Spleen (tissue), 11 donors: ENCODE data around the gene RAB11B. TPM values are rescaled to one million over a fixed set of nuclear protein-coding genes. Genes with fewer than 3 reads are reported as not detected.
"Not testable (repeated sequence)": the region's sequence is repeated elsewhere in the genome, so short reads cannot be mapped to it uniquely, and the experiment has no call there.

Experiments
- DNase-seq: peaks from one replicate; pipeline ENCODE4 v3.0.0-alpha.2; 2020
- H3K27ac ChIP-seq, 8 donors: fragments of 200-600 bp; sonication (generic) in 7 of 8; 1 replicate in 4 of 8; 2 replicates in 4 of 8; pipeline versions ENCODE4 v1.5.0 to v1.8.0; 2016 to 2021; ENCODE audit warnings: inconsistent platforms in 4 of 8, mild to moderate bottlenecking in 4 of 8, moderate library complexity in 1 of 8
- H3K27me3 ChIP-seq, 7 donors: fragments of 200-600 bp; sonication (generic) in 6 of 7; replicated peaks in 1 of 7; 1 replicate in 4 of 7; 2 replicates in 3 of 7; pipeline versions ENCODE4 v1.5.0 to v1.8.0; 2016 to 2021; ENCODE audit warnings: inconsistent platforms in 3 of 7, mild to moderate bottlenecking in 1 of 7
- H3K36me3 ChIP-seq, 6 donors: fragments of 200-600 bp; sonication (generic) in 5 of 6; 1 replicate in 4 of 6; 2 replicates in 2 of 6; pipeline versions ENCODE4 v1.5.0 to v1.8.0; 2016 to 2021; ENCODE audit warnings: inconsistent platforms in 2 of 6
- H3K4me1 ChIP-seq, 6 donors: fragments of 200-600 bp; sonication (generic) in 5 of 6; 1 replicate in 3 of 6; 2 replicates in 3 of 6; pipeline versions ENCODE4 v1.5.0 to v1.8.0; 2016 to 2021; ENCODE audit warnings: inconsistent platforms in 3 of 6
- H3K4me3 ChIP-seq, 8 donors: fragments of 200-600 bp; sonication (generic) in 7 of 8; 1 replicate in 4 of 8; 2 replicates in 4 of 8; pipeline versions ENCODE4 v1.5.0 to v1.8.0; 2016 to 2021; ENCODE audit warnings: inconsistent platforms in 4 of 8, mild to moderate bottlenecking in 4 of 8, moderate library complexity in 2 of 8
- H3K9me3 ChIP-seq, 8 donors: fragments of 200-600 bp; sonication (generic) in 7 of 8; 1 replicate in 4 of 8; 2 replicates in 4 of 8; pipeline versions ENCODE4 v1.5.0 to v1.8.0; 2016 to 2021; ENCODE audit warnings: inconsistent platforms in 4 of 8
- POLR2A ChIP-seq, 3 donors: fragments of 450-650 bp; IDR thresholded peaks; one replicate each; pipeline ENCODE4 v1.5.1; 2017; ENCODE audit warnings: antibody characterized with exemption in 3 of 3, mild to moderate bottlenecking in 1 of 3
- POLR2AphosphoS5 ChIP-seq, 3 donors: sonication (generic); formaldehyde crosslinking; IDR thresholded peaks; one replicate each; pipeline ENCODE4 v1.5.1; 2017; ENCODE audit warnings: antibody characterized with exemption in 3 of 3
- WGBS, 5 donors: extraction: QIAGEN DNeasy Blood & Tissue Kit in 3 of 5; methylation state at CpG; one replicate each; pipeline versions ENCODE4 v1.1.5 to v1.1.7; 2013 to 2018; 5-methylcytosine and 5-hydroxymethylcytosine counted together
- intact Hi-C: fragments of 100-400 bp; cut with DNase I; formaldehyde crosslinking; loops from one replicate; pipeline ENCODE4 v1.15.0; 2023; ENCODE audit warnings: low total_unique reads
- polyA plus RNA-seq, 3 donors: library from polyadenylated mRNA; stranded (reverse); fragments of 200-250 nt; gene quantifications; one replicate each; pipeline ENCODE4 v1.2.1, GENCODE V29; 2013
- total RNA-seq, 7 donors: library from RNA; depleted of rRNA in 3 of 7; stranded (reverse); fragments of >200 nt in 3 of 7; fragmentation: NEBNext Ultra II Directional in 4 of 7; extraction: Animal tissue kit (Norgen Biotek cat#: 25700) in 4 of 7; gene quantifications; one replicate each; pipeline versions ENCODE4 v1.1.0 to v1.2.1, GENCODE V29; 2016 to 2021
- TF ChIP-seq, protein P1 (sequence below), 11 experiments: fragments of 200-600 bp in 7 of 11; fragments of 450-650 bp in 4 of 11; sonication (generic) in 4 of 11; IDR thresholded peaks in 8 of 11; conservative IDR thresholded peaks in 3 of 11; 1 replicate in 7 of 11; 2 replicates in 4 of 11; pipeline versions ENCODE4 v1.4.0 to v1.8.0; 2016 to 2021; ENCODE audit warnings: antibody characterized with exemption in 11 of 11, inconsistent platforms in 4 of 11, mild to moderate bottlenecking in 1 of 11
- donor health status: healthy with polysubstance abuse.
- donor health status: DM: no; HTN: no; CAD: no; lungs with moderate emphysema.
- donor health status: DM: no; HTN: no; CAD: no.
- donor health status: Bipolar disorder and iron deficiency.
- donor health status: healthy.
- donor health status: DM: no; HTN: no; CAD: no.
- donor health status: DM: yes; HTN: yes; CAD: no.

The RAB11B gene
- total and polyA plus RNA-seq, 10 donors: 42.0 to 114 (median 84.7) TPM

DNA sequence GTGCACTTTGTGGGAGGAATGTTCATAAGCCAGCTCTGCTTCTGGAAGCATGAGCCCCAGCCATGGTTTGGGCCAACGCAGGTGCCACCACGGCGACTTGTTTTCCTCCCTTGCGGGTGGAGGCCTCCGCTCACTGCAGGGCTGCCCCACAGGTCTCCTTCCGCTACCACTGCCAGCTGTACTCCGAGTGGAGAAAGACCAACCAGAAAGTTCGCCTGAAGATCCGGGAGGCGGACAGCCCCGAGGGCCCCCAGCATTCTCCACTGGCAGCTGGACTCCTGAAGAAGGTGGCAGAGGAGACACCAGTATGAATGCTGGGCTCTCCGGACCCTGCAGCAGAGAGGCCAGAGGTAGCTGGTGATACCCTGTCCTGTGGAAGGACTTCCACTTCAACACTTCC, 48.1 kb downstream of the RAB11B start:
- Histone ChIP-seq H3K4me1 (peaks cover 0 to 13% (median 0%) of the 10 kb centered on the region in 6 donors), H3K4me3 (no peak overlapping the region), H3K27me3 (no peaks in the 10 kb centered on the region), H3K9me3 (no peaks in the 10 kb centered on the region), H3K36me3 (peaks cover 0 to 52% (median 17%) of the 10 kb centered on the region in 6 donors), H3K27ac (no peak overlapping the region)
- no peak for TF ChIP-seq POLR2AphosphoS5 (IDR thresholded peaks at IDR 0.05)
- TF ChIP-seq, protein P1, sequence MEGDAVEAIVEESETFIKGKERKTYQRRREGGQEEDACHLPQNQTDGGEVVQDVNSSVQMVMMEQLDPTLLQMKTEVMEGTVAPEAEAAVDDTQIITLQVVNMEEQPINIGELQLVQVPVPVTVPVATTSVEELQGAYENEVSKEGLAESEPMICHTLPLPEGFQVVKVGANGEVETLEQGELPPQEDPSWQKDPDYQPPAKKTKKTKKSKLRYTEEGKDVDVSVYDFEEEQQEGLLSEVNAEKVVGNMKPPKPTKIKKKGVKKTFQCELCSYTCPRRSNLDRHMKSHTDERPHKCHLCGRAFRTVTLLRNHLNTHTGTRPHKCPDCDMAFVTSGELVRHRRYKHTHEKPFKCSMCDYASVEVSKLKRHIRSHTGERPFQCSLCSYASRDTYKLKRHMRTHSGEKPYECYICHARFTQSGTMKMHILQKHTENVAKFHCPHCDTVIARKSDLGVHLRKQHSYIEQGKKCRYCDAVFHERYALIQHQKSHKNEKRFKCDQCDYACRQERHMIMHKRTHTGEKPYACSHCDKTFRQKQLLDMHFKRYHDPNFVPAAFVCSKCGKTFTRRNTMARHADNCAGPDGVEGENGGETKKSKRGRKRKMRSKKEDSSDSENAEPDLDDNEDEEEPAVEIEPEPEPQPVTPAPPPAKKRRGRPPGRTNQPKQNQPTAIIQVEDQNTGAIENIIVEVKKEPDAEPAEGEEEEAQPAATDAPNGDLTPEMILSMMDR (IDR thresholded peaks at IDR 0.05 in 8 of 11, conservative IDR thresholded peaks at IDR 0.05 in 3 of 11): no peak
- no peak for TF ChIP-seq POLR2A (IDR thresholded peaks at IDR 0.05)
- peak; percentile 52 for DNase-seq
- WGBS, 5 donors: 95 to 98% (median 97%) methylated on average over 7 to 12 of the region's 12 CpGs
- intact Hi-C loops: no loop called here

DNA sequence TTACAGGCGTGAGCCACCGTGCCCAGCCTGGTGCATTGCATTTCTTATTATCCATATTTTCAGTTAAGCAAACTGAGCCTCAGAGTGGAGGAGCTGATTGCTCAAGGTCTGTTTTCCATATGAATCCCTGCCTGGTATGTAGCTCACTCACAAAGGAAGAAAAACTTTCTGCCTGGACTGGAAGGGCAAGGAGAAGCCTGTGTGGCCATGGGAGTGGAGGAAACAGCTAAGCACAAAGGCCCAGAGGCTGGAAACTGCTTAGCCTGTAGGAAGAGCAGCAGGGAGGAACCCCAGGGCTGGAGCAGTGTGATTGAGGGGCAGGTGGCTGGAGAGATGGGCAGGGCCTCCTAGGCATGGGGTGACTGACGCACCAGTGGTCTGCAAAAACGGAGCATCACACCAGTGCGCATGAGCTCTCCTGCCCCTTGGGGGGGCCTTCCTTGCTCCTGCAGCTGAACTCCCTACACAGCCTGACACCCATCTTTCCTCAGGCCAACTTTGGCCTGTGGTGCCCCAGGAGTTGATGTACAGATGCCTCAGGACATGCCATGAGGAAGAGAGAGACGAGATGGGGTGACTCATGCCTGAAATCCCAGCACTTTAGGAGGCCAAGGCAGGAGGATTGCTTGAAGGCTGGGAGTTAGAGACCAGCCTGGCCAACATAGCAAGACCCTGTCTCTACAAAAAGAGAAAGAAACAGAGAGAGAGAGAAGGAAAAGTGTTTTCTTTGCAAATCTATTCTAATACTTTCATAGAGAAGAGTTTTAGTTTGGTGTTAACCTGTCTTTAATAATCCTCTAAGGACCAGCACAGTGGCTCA, 51.8 kb downstream of the RAB11B start:
- intact Hi-C loops: no loop called here
- no peaks in the 10 kb centered on the region for H3K9me3 ChIP-seq
- peak; percentile 58 for DNase-seq
- peaks cover 12 to 27% (median 22%) of the 10 kb centered on the region in 6 donors for H3K4me1 ChIP-seq
- peaks cover 0 to 36% (median 17%) of the 10 kb centered on the region in 6 donors for H3K36me3 ChIP-seq
- no peak overlapping the region for H3K27ac ChIP-seq
- TF ChIP-seq POLR2A (IDR thresholded peaks at IDR 0.05) (no peak), POLR2AphosphoS5 (IDR thresholded peaks at IDR 0.05) (peak in 1 of 3 donors; percentile 30)
- H3K4me3 ChIP-seq: no peak overlapping the region
- H3K27me3 ChIP-seq: no peaks in the 10 kb centered on the region
- WGBS, 5 donors: 88 to 94% (median 89%) methylated on average over 6 of the region's 6 CpGs

DNA sequence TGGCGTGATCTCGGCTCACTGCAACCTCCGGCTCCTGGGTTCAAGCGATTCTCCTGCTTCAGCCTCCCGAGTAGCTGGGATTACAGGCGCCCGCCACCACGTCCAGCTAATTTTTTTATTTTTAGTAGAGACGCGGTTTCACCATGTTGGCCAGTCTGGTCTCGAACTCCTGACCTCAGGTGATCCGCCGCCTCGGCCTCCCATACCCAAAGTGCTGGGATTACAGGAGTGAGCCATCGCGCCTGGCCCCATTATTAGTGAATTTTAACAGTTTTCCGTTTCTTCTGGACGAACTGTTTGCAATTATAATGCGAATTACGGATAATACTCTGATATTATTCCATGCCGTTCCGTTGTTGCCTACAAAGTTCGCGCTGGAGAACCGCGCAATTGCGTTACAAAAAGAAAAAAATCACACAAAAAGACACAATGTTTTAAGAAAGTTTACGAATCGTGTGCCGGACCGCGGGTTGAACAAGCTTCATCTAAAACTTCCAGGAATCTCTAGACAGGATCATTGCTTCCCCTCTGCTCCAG, 54.0 kb downstream of the RAB11B start:
- intact Hi-C loops, H3K9me3 ChIP-seq, H3K27me3 ChIP-seq: not testable (repeated sequence)
- Histone ChIP-seq H3K27ac (peak overlapping the region; percentile 96 to 98 (median 97)), H3K36me3 (peaks cover 0 to 27% (median 3%) of the 10 kb centered on the region in 6 donors), H3K4me1 (peaks cover 32 to 50% (median 45%) of the 10 kb centered on the region in 6 donors), H3K4me3 (peak overlapping the region; percentile 87 to 100 (median 92))
- WGBS, 5 donors: 27 to 33% (median 31%) methylated on average over 32 of the region's 32 CpGs
- DNase-seq: peak; percentile 69

DNA sequence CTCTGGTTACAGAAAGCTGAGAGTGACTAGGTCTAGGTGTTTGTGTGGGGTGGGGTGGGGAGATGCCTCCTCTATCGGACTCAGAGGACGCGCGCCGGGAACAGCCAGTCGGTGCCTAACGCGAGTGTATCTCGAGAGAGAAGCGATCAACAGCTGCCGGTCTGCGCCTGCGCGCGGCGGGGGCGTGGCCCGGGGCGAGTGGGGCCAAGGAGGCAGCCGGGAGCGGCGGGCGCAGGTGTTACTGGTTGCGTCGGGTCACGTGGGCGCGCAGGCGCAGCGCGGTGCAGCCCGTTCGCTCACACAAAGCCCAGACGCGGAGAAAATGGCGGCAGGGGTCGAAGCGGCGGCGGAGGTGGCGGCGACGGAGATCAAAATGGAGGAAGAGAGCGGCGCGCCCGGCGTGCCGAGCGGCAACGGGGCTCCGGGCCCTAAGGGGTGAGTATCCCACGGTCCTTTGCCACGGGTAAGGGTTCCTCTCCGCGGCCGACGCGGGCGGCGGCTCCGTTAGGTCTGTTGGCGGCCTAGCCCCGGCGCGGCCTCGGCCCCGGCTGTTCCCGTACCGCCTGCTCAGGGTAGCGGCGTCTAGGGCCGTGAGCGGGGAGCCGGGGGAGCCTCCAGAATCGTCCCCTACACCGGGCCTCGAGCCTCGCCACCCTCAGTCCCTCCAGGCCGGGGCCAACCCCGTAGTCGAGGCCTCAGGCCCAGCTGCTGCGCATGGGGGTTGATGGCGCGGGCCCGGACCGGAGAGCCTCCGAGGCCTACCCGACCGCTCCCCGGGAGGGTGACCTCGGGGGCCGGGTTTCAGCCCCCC, 54.7 kb downstream of the RAB11B start, which contains the start of gene HNRNPM:
HNRNPM (plus strand) TSS at position 299 of the 811 bp plus-strand sequence; CDS start at position 323, 24 bp downstream.
- TF ChIP-seq POLR2AphosphoS5 (IDR thresholded peaks at IDR 0.05): peak; percentile 97 to 98 (median 98)
- TF ChIP-seq POLR2A (IDR thresholded peaks at IDR 0.05): peak; percentile 23 to 69 (median 39)
- TF ChIP-seq, protein P1 (IDR thresholded peaks at IDR 0.05 in 8 of 11, conservative IDR thresholded peaks at IDR 0.05 in 3 of 11): peak in 1 of 11 experiments; percentile 34
- Histone ChIP-seq H3K27ac (peak within 1 kb of the TSS; percentile 96 to 98 (median 97)), H3K4me3 (peak within 1 kb of the TSS; percentile 87 to 100 (median 92)), H3K9me3 (no peaks in the 10 kb centered on the region), H3K4me1 (peaks cover 33 to 54% (median 48%) of the 10 kb centered on the region in 6 donors), H3K27me3 (no peaks in the 10 kb centered on the region), H3K36me3 (peaks cover 0 to 23% (median 0%) of the 10 kb centered on the region in 6 donors)
- intact Hi-C loops: no loop called here
- 0 to 1% (median 1%) methylated on average over 40 to 93 of the region's 93 CpGs for WGBS, 5 donors
- DNase-seq: peak; percentile 100
